ENCODE data around the gene CHST14. TPM values are rescaled to one million over a fixed set of nuclear protein-coding genes. Genes with fewer than 3 reads are reported as not detected.

CHST14 gene
- total RNA-seq, 1 donor: 13.4 TPM

- Histone ChIP-seq H4K20me1 (ENCODE audit: insufficient read depth, low read length) (no peaks in the 10 kb centered on the region), H3K79me2 (ENCODE audit: insufficient read depth, low read length) (no peaks in the 10 kb centered on the region), H3K36me3 (ENCODE audit: insufficient read depth, low read length) (no peaks in the 10 kb centered on the region), H3K4me1 (ENCODE audit: insufficient read depth, low read length) (peaks cover 10% of the 10 kb centered on the region), H3K27me3 (ENCODE audit: insufficient read depth, low read length) (peaks cover 24% of the 10 kb centered on the region), H3K4me2 (ENCODE audit: insufficient read depth, low read length) (no peak overlapping the region), H3K27ac (ENCODE audit: low read depth, low read length) (no peak overlapping the region), H3K4me3 (ENCODE audit: insufficient read depth, low read length) (no peak overlapping the region), H3K9me3 (ENCODE audit: low read depth, low read length) (no peaks in the 10 kb centered on the region), H2AFZ (ENCODE audit: low read length) (no peak overlapping the region)
- no peak for DNase-seq (ENCODE audit: insufficient read length, low spot score, missing footprints)
- no peak for TF ChIP-seq CTCF (IDR thresholded peaks at IDR 0.05; ENCODE audit: extremely low read depth, low read depth, low read length)
Measured at GRCh38 chr15:40510201-40510600, 39.4 kb downstream of the CHST14 start.

GRCh38 chr15:40511093-40511471, 40.3 kb downstream of the CHST14 start:
- H2AFZ ChIP-seq (ENCODE audit: low read length): peak overlapping the region; percentile 75
- H3K27me3 ChIP-seq (ENCODE audit: insufficient read depth, low read length): peaks cover 24% of the 10 kb centered on the region
- TF ChIP-seq CTCF (IDR thresholded peaks at IDR 0.05; ENCODE audit: extremely low read depth, low read depth, low read length): no peak
- no peaks in the 10 kb centered on the region for H3K79me2 ChIP-seq (ENCODE audit: insufficient read depth, low read length)
- peaks cover 10% of the 10 kb centered on the region for H3K4me1 ChIP-seq (ENCODE audit: insufficient read depth, low read length)
- peak overlapping the region; percentile 73 for H3K4me3 ChIP-seq (ENCODE audit: insufficient read depth, low read length)
- no peak overlapping the region for H3K27ac ChIP-seq (ENCODE audit: low read depth, low read length)
- no peaks in the 10 kb centered on the region for H3K36me3 ChIP-seq (ENCODE audit: insufficient read depth, low read length)
- no peak for DNase-seq (ENCODE audit: insufficient read length, low spot score, missing footprints)
- no peaks in the 10 kb centered on the region for H3K9me3 ChIP-seq (ENCODE audit: low read depth, low read length)
- peak overlapping the region; percentile 82 for H3K4me2 ChIP-seq (ENCODE audit: insufficient read depth, low read length)
- no peaks in the 10 kb centered on the region for H4K20me1 ChIP-seq (ENCODE audit: insufficient read depth, low read length)

GRCh38 chr15:40511472-40512133, 40.8 kb downstream of the CHST14 start:
- Histone ChIP-seq H3K27me3 (ENCODE audit: insufficient read depth, low read length) (peaks cover 24% of the 10 kb centered on the region), H3K9me3 (ENCODE audit: low read depth, low read length) (no peaks in the 10 kb centered on the region), H3K27ac (ENCODE audit: low read depth, low read length) (no peak overlapping the region), H3K4me1 (ENCODE audit: insufficient read depth, low read length) (peaks cover 10% of the 10 kb centered on the region), H3K36me3 (ENCODE audit: insufficient read depth, low read length) (no peaks in the 10 kb centered on the region), H3K4me2 (ENCODE audit: insufficient read depth, low read length) (peak overlapping the region; percentile 82), H3K4me3 (ENCODE audit: insufficient read depth, low read length) (peak overlapping the region; percentile 73), H2AFZ (ENCODE audit: low read length) (peak overlapping the region; percentile 75), H3K79me2 (ENCODE audit: insufficient read depth, low read length) (no peaks in the 10 kb centered on the region), H4K20me1 (ENCODE audit: insufficient read depth, low read length) (no peaks in the 10 kb centered on the region)
- no peak for TF ChIP-seq CTCF (IDR thresholded peaks at IDR 0.05; ENCODE audit: extremely low read depth, low read depth, low read length)
- peak; percentile 91 for DNase-seq (ENCODE audit: insufficient read length, low spot score, missing footprints)

- H3K79me2 ChIP-seq (ENCODE audit: insufficient read depth, low read length): no peaks in the 10 kb centered on the region
- H3K4me1 ChIP-seq (ENCODE audit: insufficient read depth, low read length): peaks cover 8% of the 10 kb centered on the region
- H3K4me3 ChIP-seq (ENCODE audit: insufficient read depth, low read length): no peak overlapping the region
- H2AFZ ChIP-seq (ENCODE audit: low read length): no peak overlapping the region
- no peak for TF ChIP-seq CTCF (IDR thresholded peaks at IDR 0.05; ENCODE audit: extremely low read depth, low read depth, low read length)
- H4K20me1 ChIP-seq (ENCODE audit: insufficient read depth, low read length): no peaks in the 10 kb centered on the region
- no peak overlapping the region for H3K4me2 ChIP-seq (ENCODE audit: insufficient read depth, low read length)
- peaks cover 24% of the 10 kb centered on the region for H3K27me3 ChIP-seq (ENCODE audit: insufficient read depth, low read length)
- H3K27ac ChIP-seq (ENCODE audit: low read depth, low read length): no peak overlapping the region
- DNase-seq (ENCODE audit: insufficient read length, low spot score, missing footprints): no peak
- H3K36me3 ChIP-seq (ENCODE audit: insufficient read depth, low read length): no peaks in the 10 kb centered on the region
- H3K9me3 ChIP-seq (ENCODE audit: low read depth, low read length): no peaks in the 10 kb centered on the region
Measured at GRCh38 chr15:40512440-40512839, 41.7 kb downstream of the CHST14 start.
